Limb (tissue), 2 donors: ENCODE measurements around the gene VPREB3.
A peak's percentile ranks its signal among the peaks of the same experiment; 100 is the strongest.
"Not testable (repeated sequence)": the region's sequence is repeated elsewhere in the genome, so short reads cannot be mapped to it uniquely, and the experiment has no call there.

ENCODE experiments used
- DNase-seq, 2 donors: peaks; one replicate each; pipeline ENCODE4 v3.0.0-alpha.2; 2016; ENCODE audit errors: extremely low spot score in 2 of 2

Gene VPREB3

DNA sequence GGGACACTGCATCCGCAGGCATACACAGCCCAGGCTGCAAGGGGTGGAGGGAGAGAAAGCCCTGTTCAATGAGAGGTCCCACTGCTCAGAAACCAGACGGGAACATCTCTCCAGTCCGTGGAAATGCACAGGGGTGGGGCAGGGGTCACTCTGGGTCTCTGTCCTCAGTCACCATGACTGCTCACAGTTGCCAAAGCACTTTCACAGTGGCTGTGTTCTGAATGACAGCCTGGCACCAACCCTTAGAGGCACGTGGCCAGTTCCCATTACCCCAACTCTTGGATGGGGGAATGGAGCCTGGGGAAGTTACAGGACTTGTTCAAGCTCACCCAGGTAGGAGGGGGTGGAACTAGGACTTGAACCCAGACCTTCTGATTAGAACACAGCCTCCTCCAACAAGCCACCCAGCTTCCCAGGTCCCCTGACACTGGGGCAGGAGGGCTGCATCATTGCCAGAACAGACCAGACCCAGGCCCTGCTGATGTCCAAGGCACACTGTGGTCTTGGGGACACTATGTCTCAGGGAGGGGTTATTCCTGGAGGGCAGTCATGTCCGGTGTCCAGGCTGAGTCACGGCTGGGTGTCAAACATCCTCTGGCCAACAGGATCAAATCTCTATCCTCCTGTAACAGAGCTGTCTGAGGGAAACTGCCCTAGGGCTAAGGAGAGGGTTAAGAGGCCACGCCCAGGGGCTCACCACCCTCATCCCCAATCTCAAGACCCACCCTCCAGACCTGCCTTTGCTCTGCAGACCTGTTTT lies 11.5 kb downstream of the VPREB3 start:
- no peak for DNase-seq

DNA sequence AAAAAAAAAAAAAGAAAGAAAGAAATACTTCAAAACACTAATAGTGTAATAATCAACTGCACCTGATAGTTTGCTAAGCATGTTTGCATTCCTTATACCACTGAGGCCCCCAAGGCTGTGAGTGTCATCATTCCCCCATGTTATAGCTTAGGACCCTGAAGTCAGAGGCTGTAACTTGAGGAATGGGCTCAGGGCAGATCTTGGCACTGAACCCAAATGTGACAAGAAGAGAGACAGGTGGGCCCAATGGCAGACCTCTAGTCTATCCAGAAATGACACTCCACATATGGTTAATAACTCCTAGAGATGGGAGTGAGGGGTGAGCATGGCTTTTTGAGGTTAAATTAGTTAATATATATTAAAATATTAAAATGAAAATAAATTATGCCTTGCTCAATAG lies 16.5 kb downstream of the VPREB3 start:
- no peak for DNase-seq

- not testable (repeated sequence) for DNase-seq
Measured at GRCh38 chr22:23728108-23728507, 26.1 kb downstream of the VPREB3 start.

DNA sequence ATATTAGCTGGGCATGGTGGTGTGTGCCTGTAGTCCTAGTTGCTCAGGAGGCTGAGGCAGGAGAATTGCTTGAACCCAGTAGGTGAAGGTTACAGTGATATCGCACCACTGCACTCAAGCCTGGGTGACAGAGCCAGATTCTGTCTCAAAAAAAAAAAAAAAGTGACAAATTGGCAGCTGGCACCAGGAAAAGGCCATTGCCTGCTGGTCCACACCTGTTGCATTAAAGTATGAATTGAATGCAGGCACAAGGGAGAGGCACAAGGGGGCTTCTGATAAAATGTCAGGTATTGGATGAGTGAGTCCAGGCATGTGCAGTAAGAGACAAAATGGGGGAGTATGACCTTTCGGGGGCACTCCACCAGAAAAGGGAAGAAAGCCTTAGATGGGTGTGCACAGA lies 31.5 kb downstream of the VPREB3 start:
- no peak for DNase-seq

- DNase-seq = no peak
Measured at GRCh38 chr22:23722160-23722559, 32.1 kb downstream of the VPREB3 start.

DNA sequence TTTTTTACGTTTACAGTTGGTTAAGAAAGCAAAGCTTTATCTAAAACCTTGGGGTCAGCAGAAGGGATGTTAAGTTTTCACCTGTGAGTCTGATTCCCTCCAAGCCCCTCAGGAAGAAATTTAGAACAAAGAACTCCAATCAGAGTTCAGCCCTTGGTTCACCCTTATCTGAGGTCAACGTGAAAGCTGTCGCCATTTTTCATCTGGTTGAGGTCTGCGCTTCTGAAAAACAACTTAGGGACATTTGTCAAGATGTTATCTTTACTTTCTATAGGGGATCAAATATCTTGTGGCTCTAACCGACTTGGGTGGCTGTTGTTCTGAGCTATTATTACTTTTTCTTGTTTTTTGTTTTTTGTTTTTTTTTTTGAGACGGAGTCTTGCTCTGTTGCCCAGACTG lies 33.4 kb downstream of the VPREB3 start:
- DNase-seq = no peak

GRCh38 chr22:23718371-23719165 lies 35.7 kb downstream of the VPREB3 start:
- DNase-seq = no peak

- peak; percentile 71 to 92 for DNase-seq
Measured at GRCh38 chr22:23716811-23717801, 37.1 kb downstream of the VPREB3 start.

DNA sequence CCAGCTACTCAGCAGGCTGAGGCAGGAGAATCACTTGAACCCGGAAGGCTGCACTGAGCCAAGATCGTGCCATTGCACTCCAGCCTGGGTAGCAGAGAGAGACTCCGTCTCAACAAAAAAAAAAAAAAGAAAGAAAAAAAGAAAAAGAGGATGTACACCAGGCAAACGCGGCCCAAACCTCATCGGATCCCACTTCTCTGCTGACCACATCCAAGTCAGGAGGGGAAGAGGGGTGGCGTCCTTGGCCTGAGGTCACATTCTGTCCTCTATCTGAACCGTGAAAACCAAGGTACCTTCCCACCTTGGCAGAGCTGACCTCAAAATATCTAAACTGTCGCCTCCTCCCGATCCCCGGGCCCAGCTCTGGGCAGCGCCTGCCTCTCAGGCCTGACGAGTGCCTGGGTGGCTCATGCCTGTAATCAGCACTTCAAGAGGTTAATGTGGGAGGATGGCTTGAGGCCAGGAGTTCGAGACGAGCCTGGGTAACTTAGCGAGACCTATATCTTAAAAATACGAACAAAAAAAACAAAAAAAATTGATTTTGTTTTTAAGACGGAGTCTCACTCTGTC lies 38.3 kb downstream of the VPREB3 start:
- no peak for DNase-seq

DNA sequence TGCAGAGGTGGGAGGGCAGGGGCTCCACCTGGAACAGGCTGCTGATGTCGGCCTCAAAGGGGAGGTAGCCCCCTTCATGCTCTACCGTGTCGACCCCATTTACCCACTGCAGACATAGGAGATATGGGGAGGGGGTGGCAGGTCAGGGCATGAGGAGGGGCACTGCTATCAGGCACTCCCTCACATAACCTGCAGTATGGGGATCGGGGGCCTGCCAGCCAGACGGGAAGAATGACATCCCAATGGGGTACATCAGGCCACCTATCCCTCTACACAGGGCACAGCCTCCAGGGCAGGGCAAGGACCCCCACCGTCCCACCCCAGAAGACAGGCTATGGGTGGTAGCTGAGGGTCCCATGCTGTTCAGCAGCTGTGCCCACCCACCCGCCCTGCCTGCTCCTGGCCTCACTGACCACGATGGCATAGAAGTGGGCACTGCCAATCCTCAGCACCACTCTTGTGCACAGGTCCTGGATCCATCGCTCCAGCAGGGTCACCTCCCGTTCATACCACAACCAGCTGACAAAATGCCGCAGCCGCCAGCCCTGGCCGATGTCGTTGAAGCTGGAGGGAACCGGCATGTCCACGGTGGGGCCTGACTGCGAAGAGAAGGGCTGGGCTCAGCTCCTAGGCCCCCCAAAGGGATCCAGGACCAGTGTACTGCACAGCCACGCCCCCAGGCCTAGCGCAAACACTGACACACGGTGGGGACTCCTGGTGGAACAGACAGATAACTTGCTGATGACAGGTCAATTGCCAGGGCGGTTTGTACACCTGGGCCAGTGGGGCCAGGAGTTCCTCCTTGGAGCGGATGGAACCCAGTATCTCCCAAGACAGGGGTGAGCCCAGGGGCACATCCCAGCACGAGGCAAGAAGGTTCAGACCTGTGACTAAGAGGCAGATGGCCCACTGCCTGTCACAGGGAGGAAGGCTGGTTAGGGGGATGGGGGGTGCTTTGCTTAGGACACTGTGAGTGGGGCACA lies 39.3 kb downstream of the VPREB3 start:
- DNase-seq = no peak

- DNase-seq = no peak
Measured at GRCh38 chr22:23713696-23714595, 40.3 kb downstream of the VPREB3 start.

DNA sequence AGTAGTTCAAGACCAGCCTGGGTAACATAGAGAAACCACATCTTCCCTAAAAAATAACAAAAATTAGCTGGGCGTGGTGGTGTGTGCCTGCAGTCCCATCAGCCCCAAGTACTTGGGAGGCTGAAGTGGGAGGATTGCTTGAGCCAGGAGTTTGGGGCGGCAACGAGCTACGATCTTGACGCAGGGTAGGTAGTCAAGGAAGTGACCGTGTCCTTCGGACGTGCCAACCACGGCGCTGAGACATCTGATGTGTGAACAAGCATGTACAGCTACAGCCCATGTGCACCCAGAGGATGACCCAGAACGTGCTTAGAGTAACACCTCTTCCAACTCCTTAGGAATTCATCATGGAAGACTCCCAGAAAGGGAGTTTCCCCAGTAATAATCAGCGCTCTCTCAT lies 42.0 kb downstream of the VPREB3 start:
- no peak for DNase-seq

GRCh38 chr22:23709107-23709506 lies 45.1 kb downstream of the VPREB3 start:
- no peak for DNase-seq

- DNase-seq = no peak
Measured at GRCh38 chr22:23708270-23708669, 46.0 kb downstream of the VPREB3 start.

- no peak for DNase-seq
Measured at GRCh38 chr22:23705358-23705757, 48.9 kb downstream of the VPREB3 start.

GRCh38 chr22:23704829-23705228 lies 49.4 kb downstream of the VPREB3 start:
- no peak for DNase-seq

DNA sequence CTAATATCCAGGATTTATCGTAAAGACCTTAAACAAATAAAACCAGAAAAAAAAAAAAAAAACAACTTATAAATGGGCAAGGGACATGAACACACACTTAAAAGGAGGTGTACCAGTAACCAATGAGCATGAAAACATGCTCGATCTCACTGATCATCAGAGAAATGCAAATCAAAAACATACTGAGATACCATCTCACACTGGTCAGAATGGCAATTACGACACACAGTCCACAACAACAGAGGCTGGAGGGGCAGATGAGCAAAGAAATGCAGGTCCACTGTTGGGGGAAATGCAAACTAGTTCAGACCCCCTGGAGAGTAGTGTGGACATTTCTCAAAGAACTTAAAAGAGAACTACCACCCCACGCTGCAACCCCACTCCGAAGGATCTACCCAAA lies 50.2 kb downstream of the VPREB3 start:
- DNase-seq = no peak
